ENCODE data around the gene IGF2BP1.
"Not testable (repeated sequence)": the region's sequence is repeated elsewhere in the genome, so short reads cannot be mapped to it uniquely, and the experiment has no call there.

IGF2BP1 gene

DNA sequence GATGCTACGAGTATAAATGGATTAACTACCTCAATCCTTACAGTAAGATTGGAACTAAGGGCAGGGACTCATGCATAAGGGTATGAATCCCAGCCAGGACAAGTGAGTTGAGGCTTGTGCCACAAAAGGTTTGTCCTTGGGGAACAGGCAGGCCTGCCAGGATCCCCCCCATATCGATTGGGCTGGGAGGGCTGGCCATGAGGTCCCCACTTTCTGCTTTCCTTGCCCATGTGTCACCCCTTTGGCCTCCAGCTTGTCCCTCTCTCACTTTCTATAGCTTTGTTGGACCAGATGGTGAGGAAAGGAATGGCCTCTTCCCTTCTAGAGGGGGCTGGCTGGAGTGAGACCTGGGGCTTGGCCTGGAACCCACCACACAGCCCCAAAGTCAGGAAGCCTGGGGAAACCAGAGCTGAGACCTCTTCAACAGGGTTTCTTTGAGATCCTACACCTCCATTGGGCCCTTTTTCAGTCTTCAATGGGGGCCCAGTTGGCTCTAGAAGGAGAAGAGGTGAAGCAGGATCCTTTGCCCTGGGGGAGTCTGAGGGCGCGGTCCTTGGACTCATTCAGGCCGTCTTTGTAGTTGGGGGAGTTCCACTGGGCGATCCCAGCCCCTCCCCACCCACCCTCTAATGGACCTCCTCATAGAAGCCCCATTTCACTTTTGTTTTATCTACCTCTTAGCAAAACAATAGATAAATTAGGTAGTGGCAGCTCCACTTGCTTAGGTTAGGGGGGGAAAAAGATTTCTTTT lies 57.3 kb downstream of the IGF2BP1 start:
- DNase-seq (ENCODE audit: low read depth in 2 of 2): no peak

DNA sequence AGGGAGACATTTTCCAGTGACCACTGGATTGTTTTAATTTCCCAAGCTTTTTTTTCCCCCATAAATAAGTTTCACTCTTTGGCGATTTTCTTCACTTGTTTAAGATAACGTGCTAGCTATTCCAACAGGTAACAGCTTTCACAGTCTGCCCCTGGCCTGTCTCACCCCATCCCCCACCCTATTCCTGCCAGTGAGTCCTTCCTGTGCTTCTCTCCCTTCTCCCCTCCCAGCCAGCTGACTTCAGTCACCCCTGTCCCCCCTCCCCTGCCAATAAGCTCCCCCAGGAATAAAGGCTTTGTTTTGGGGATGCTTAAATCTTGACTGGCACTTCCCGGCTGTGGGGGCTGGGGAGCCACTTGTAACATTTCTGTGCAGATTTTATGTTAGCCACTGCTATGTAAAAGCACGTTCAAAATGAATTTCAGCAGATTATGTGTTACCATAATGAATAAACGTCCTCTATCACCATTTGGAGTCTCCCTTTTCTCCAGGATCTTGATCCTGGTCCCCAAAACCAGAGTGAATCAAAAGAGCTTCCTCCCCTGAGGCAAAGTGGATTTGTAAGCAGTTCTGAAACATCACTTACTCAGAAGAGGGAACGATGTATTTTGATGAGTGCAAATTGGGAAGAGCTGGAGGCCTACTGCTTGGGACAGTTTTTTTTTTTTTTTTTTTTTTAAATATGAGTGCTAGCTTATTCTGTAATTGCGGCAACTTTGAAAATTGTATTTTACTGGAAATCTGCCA lies 58.2 kb downstream of the IGF2BP1 start:
- DNase-seq (ENCODE audit: low read depth in 2 of 2): no peak

DNA sequence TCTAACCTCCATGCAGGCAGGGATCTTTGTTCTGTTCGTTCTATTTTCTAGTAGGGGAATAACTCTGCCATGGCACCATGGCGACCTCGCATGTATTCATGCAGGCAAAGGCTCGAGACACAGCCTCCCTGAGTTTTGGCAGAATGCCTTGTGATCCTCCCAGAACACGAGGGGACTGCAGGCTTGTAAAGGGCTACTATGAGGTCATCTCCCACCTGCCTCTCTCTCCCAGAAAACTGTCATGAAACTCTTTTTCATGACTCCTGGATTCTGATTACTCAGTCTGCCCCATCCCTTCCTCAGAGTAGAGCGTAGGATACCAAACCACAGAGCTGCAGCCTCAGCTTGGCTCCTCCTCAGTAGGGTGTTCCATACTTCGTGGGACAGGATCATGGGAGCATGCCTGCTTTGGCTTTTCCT lies 64.3 kb downstream of the IGF2BP1 start:
- DNase-seq (ENCODE audit: low read depth in 2 of 2): no peak

DNA sequence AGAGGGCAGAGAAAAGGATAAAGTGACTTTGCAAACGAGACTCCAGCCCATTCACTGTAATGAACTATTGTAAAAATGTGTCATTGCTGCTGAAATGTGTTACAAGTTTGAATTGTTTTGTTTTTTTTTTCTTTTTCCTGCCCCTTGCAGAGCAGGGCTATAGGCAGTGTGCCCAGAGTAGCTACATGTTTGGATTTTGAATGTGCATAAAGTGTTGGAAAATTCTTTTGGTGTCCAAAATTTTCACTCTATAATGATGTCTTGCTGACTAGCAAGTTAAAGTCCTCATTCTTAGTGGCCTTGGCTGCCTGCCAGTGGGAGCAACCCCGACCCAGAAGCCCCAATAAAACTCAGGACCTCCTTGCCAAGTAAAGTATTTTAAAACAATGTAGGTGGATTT lies 66.5 kb downstream of the IGF2BP1 start:
- DNase-seq (ENCODE audit: low read depth in 2 of 2): no peak

DNA sequence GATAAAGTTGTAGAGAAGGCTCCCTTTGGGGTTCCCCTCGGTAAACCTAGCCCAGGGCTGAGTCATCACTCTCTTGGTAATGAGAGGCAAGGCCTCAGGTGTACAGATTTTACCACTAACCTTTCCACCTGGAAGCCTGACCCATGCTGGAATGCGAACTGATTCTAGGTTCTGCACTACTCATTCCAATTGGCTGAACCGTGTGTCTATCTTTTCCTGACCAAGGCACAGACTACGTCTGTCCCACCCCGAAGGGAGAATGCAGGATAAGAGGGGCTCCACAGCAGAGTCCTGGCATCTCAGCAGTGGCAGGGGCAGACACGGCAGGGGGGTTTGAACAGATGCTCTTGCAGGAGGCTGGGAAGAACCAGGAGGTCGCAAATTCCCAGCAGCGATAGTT lies 70.0 kb downstream of the IGF2BP1 start:
- DNase-seq (ENCODE audit: low read depth in 2 of 2): no peak

DNA sequence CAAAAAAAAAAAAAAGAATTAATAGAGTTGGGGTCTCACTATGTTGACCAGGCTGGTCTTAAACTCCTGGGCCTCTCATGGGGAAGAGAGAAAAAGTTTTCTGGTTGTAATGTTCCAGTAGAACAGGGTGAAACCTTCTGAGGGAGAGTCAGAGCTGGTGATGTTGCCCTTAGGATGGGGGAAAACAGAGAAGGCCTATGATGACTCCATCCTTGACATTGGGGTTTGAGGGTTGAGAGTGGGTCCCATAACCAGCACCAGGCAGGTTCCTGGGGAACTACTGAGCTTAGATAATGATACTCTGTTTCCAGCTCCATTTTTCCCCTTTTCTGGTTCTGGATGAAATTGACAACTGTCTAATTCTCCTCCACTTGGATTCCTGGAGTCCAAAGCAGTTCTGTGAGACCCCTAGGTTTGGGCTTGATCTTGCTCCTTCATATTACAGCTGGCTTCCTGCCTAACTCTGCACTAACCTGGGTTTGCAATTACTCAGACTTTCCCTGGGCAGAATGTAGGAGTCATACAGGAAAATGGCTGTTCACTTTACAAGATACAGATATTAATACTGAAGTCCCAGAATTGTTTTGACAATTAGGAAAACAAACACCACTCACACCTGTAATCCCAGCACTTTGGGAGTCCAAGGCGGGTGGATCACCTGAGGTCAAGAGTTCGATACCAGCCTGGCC lies 72.5 kb downstream of the IGF2BP1 start:
- no peak for DNase-seq (ENCODE audit: low read depth in 2 of 2)

DNA sequence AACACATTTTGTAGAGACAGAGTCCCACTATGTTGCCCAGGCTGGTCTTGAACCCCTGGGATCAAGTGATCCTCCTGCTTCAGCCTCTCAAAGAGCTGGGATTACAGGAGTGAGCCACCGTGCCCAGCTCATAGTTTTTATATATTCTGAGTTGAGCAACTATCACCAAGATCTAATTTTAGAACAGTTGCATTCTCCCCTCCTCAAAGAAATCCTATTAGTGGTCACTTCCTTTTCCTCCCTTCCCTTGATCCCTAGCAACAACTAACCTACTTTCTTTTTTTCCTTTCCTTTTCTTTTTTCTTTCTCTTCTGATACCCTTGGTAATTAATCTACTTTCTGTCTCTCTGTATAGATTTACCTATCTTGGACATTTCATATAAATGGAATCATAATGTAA lies 73.9 kb downstream of the IGF2BP1 start:
- DNase-seq (ENCODE audit: low read depth in 2 of 2): no peak

DNA sequence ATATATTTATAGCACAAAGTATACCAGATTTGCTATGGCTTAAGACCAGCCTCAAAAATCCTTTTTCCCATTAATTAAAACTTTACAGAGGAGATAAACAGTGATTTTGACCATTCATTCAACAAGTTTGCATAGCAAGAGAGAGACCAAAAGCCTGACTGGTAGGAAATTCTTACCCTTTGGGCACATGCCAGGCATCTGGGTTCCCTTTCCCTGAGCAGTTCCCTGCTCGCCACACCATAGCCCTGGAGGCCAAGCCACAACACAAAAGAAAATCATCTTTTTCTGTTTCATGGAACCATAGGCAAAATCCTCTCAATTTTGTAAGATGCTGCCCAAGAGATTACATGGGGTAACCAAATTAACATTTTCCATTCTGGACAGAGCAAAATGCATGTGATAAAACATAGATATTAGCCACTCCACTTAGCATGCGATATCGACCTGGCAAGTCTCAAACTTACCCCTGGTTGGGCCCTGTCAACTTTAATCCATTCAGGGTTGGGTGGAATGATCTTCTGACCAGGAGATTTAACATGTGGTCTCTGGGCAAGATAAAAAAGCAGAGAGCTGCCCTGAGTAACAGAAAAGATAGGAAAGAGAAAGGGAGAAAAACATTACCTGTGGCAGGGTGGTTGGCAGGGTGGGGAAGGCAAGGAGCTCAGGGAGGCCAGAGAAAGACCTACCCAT lies 77.8 kb downstream of the IGF2BP1 start:
- no peak for DNase-seq (ENCODE audit: low read depth in 2 of 2)

DNA sequence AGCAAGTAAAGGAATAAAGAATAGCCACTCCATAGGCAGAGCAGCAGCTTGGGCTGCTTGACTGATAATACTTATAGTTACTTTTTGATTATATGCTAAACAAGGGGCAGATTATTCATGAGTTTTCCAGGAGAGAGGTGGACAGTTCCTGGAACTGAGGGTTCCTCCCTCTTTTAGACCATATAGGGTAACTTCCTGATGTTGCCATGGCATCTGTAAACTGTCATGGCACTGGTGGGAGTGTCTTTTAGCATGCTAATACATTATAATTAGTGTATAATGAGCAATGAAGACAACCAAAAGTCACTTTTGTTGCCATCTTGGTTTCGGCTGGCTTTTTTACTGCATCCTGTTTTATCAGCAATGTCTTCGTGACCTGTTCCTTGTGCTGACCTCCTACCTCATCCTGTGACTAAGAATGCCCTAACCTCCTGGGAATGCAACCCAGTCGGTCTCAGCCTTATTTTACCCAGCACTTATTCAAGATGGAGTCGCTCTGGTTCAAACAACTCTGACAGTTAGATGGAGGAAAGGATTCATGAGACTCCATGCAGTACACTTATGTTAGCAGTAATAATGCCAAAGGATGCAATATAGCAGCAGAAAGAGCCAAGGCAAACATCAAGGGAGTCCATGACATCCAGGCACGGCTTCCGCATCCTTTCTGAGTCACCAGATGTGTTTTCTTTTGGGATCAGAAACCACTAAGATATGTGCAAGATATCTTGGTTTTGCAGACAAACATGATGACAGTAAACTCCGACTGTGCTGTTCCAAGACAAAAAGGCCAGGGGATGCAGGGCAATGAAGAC lies 79.6 kb downstream of the IGF2BP1 start:
- DNase-seq (ENCODE audit: low read depth in 2 of 2): no peak

DNA sequence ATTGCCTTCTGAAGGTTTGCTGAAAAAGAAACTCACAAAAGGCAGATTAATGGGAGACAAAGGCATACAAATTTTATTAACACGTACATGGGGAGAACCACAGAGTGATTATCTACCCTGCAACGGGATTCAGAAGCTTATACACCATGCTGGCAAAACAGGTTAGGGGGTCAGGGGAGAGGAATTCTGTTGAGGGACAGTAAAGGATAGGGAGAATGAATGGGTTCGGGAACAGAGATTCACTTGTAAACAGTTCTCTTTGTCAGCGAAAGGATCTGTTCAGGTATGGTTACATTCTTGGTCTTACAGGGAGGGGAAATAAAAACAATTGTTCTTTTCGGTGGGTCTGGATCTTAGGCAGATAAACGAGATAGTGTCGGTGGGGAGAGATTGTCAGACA lies 81.1 kb downstream of the IGF2BP1 start:
- DNase-seq (ENCODE audit: low read depth in 2 of 2): no peak

DNA sequence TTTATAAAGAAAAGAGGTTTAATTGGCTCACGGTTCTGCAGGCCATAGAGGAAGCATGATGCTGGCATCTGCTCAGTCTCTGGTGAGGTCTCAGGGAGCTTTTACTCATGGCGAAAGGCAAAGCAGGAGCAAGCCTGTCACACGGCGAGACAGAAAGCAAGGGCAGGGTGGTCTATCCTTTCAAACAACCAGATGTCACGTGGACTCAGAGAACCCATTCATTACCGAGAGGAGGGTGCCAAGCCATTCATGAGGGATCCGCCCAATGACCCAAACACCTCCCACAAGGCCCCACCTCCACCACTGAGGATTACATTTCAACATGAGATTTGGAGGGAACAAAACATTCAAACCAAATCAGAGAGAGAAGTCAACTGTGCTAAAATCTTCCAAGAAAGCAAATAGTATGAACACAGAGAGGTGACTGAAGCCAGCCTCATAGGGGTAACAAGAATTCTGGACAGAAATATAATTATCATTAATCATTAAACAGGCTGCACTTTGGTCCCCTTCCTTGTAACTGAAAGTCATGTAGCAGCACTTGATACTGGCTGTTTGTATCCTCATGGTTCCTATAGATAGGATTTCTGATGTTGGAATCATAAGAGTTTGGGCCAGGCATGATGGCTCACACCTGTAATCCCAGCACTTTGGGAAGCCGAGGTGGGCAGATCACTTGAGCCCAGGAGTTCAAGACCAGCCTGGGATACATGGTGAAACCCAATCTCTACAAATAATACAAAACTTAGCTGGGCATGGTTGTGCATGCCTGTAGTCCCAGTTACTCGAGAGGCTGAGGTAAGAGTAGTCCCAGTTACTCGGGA lies 82.9 kb downstream of the IGF2BP1 start:
- no peak for DNase-seq (ENCODE audit: low read depth in 2 of 2)

DNA sequence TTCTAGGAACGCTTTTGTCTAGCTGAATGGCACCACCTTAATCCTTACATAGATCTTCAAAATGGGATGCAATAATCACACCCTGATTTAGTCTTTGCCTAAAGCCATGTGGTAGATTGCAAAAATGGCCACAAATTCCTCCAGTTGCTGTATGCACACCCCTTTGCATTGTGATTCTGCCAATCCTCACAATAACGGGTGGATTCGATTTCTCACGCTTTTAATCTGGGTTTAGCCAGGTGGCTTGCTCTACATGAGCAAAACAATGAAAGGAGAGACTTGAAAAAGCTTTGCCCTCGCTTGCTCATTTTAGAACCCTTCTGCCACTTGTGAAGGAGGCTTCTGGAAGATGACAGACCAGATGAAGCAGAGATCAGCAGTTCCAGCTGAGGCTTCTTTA lies 85.0 kb downstream of the IGF2BP1 start:
- DNase-seq (ENCODE audit: low read depth in 2 of 2): no peak

DNA sequence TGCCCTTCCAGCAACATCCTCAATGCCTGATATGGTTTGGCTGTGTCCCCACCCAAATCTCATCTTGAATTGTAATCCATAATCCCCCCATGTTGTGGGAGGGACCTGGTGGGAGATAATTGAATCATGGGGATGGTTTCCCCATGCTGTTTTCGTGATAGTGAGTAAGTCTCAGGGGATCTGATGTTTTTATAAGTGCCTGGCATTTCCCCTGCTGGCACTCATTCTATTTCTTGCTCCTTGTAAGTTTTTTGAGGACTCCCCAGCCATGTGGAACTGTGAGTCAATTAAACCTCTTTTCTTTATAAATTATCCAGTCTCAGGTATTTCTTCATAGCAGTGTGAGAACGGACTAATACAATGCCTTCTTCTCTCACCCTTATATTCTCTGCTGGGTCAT lies 87.9 kb downstream of the IGF2BP1 start:
- DNase-seq (ENCODE audit: low read depth in 2 of 2): not testable (repeated sequence)

DNA sequence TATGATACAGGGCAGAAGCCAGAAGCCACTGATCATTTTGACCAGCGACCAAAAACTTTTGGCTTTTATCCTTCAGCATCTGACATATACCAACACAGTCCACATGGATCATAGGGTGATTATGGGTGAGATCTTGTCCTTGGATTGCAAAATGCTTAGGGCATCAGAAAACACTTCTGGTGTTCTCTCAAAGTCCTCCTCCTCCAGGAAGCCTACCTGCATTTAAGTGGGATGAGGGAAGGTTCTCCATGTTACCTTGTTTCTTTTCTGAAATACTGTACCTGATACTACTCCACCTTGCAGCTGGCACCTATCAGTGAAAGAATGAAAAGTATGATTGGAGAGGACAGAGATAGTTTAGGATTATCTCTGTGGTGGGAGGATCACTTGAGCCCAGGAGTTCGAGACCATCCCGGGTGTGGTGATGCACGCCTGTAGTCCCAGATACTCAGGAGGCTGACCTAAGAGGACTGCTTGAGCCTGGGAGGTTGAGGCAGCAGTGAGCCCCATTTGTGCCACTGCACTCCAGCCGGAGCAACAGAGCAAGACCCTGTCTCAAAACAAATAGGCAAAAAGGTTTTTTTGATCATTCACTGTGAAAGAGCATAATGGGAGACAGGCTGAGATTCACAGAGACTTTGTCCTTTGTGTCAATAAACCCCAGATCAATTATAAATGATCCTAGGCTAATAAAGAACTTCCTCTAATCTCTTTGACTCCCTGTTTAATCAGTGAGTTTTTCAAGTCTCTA lies 88.6 kb downstream of the IGF2BP1 start:
- no peak for DNase-seq (ENCODE audit: low read depth in 2 of 2)

DNA sequence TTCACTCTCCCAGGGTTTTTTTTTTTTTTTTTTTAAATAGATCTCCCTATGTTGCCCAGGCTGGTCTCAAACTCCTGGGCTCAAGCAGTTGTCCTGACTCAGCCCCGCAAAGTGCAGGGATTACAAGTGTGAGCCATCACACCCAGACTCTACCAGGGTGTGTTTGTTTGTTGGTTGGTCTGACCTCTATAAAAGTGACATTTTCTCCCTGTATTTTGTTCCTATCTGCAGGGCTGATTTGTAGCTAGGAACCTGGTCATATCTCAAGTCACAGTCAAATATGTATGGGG lies 89.1 kb downstream of the IGF2BP1 start:
- DNase-seq (ENCODE audit: low read depth in 2 of 2): no peak

DNA sequence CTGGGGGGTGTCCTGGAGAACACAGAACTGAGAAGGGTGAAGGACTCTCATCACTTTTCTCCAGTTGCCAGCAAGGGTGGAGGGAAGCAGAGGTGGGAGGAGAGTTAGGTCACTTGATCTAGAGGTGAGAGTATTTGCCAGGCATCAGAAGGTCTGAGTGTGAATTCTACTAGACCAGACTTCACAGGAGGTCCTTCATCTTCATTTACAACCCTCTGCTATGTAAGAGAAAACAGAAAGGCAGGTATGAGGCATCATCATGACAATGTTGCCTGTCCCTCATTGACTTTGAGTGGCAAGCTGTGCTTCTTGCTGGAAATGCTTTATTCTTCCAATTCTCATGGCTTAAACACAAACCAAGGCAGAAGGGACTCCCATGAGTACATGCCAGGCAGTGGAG lies 89.5 kb downstream of the IGF2BP1 start:
- DNase-seq (ENCODE audit: low read depth in 2 of 2): no peak

DNA sequence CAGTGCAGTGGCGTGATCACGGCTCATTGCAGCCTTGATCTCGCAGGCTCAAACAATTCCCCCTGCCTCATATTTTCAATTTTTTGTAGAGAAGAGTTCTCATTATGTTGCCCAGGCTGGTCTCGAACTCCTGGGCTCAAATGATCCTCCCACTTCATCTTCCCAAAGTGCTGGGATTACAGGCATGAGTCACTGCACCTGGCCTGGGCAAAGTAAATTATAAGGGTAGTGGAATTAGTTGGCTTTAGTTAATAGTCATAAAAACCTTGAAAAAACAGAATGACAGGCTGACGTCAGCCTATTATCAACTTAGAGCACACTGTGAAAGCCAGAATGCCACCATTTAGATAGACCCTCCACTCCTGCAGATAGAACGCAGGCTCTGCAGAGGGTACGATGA lies 91.9 kb downstream of the IGF2BP1 start:
- no peak for DNase-seq (ENCODE audit: low read depth in 2 of 2)

DNA sequence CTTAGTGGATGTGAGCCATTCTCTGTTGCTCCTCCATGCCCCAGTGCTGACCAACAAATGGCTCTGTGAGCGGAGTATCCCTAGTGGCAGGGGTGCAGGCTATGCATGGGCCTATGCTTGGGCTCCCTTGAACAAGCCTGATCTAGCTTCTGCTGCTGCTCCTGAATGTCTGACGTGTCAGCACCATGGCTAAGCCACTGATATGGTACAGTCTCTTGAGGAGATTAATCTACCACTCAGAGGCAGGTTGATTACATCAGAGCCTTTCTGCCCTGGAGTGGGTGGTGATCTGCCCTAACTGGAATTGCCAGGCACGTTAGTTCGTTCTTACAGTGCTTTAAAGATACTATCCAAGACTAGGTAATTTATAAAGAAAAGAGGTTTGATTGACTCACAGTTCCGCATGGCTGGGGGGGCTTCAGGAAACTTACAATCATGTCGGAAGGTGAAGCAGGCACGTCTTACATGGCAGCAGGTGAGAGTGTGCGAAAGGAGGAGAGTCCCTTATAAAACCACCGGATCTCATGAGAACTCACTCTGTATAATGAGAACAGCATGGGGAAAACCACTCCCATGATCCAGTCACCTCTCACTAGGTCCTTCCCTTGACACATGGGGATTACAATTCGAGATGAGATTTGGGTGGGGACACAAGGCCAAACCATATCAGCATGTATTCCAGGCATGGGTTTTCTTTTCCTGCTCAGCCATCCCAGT lies 93.9 kb downstream of the IGF2BP1 start:
- no peak for DNase-seq (ENCODE audit: low read depth in 2 of 2)

DNA sequence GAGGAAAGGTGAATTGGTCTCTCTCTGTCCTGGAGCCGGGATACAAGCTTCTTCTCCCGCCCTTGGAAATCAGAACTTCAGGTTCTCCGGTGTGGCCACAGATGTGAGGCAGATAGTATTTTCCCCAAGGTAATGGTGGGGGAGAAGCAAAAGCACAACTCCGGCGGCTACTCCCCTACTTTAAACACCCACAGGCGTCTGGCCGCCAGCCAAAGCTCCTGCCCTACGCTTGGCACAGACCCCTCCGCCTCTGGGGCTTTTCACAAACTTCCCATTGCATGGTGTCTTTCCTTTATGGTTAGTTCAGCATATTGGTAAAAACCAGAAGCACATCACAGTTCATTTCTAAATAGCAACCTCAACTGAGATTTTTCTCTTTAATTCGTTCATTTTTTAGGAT lies 95.9 kb downstream of the IGF2BP1 start:
- DNase-seq (ENCODE audit: low read depth in 2 of 2): no peak

All from stimulated activated CD8-positive, alpha-beta memory T cell treated with anti-CD3 and anti-CD28 coated beads, Interleukin-2, amount 100 ng/mL, for 1 hour (primary cell).